ENCODE data around the gene ATIC. TPM values are rescaled to one million over a fixed set of nuclear protein-coding genes. Genes with fewer than 3 reads are reported as not detected.

The ATIC gene
- polyA plus RNA-seq, 3 donors, result 20.8 to 32.3 (median 21.6) TPM

- 93% methylated on average over 5 of the region's 9 CpGs for WGBS (ENCODE audit: insufficient coverage)
- H3K4me3 Mint-ChIP-seq, result no peak overlapping the region
Measured at GRCh38 chr2:215376103-215376780, 64.4 kb downstream of the ATIC start.

GRCh38 chr2:215377283-215377682 lies 65.4 kb downstream of the ATIC start:
- Mint-ChIP-seq H3K36me3 (no peaks in the 10 kb centered on the region), H3K27ac (no peak overlapping the region), H3K9me3 (peaks cover 0 to 10% (median 6%) of the 10 kb centered on the region in 7 donors), H3K4me1 (no peaks in the 10 kb centered on the region), H3K27me3 (ENCODE audit: low read depth in 3 of 3) (peaks cover 0 to 4% (median 0%) of the 10 kb centered on the region in 3 donors), H3K4me3 (no peak overlapping the region)
- Histone ChIP-seq H3K27me3 (ENCODE audit: control insufficient read depth in 2 of 2, insufficient read depth in 2 of 2, low read length in 2 of 2) (no peaks in the 10 kb centered on the region), H3K9me3 (replicated peaks in 1 of 2; ENCODE audit: control insufficient read depth in 1 of 2, insufficient read depth in 1 of 2, low read length in 2 of 2) (peaks cover 0 to 8% of the 10 kb centered on the region in 2 donors), H3K4me3 (replicated peaks in 1 of 3; ENCODE audit: low read depth in 2 of 3, low read length in 3 of 3) (no peak overlapping the region), H3K79me2 (ENCODE audit: insufficient read depth, low read length) (no peaks in the 10 kb centered on the region), H3K4me1 (ENCODE audit: control insufficient read depth in 1 of 2, insufficient read depth in 2 of 2, low read length in 2 of 2) (no peaks in the 10 kb centered on the region), H3K4me2 (replicated peaks; ENCODE audit: extremely low read depth, low read length, poor library complexity, severe bottlenecking) (no peak overlapping the region), H2AFZ (ENCODE audit: insufficient read depth, low read depth, low read length, poor library complexity, severe bottlenecking) (no peak overlapping the region), H3K27ac (ENCODE audit: low read depth in 1 of 2, low read length in 2 of 2) (no peak overlapping the region), H3K36me3 (replicated peaks in 1 of 2; ENCODE audit: control insufficient read depth in 1 of 2, insufficient read depth in 2 of 2, low read length in 2 of 2) (no peaks in the 10 kb centered on the region), H4K20me1 (ENCODE audit: insufficient read depth, low read length) (no peaks in the 10 kb centered on the region), H3K9ac (ENCODE audit: insufficient read depth, low read length, poor library complexity, severe bottlenecking) (no peak overlapping the region)
- 100% methylated on average over 1 of the region's 2 CpGs for WGBS (ENCODE audit: insufficient coverage)
- intact Hi-C loops (cut with micrococcal nuclease), result no loop called here
- no peak for TF ChIP-seq CTCF (IDR thresholded peaks at IDR 0.05)
- DNase-seq, result no peak

More at GRCh38 chr2:215376103-215376780, 64.4 kb downstream of the ATIC start:
- no peaks in the 10 kb centered on the region for H3K27me3 Mint-ChIP-seq (ENCODE audit: low read depth in 3 of 3)
- H3K27ac Mint-ChIP-seq, result no peak overlapping the region
- no peak for TF ChIP-seq CTCF (IDR thresholded peaks at IDR 0.05)
- Histone ChIP-seq H4K20me1 (ENCODE audit: insufficient read depth, low read length) (no peaks in the 10 kb centered on the region), H3K27ac (ENCODE audit: low read depth in 1 of 2, low read length in 2 of 2) (no peak overlapping the region), H3K36me3 (replicated peaks in 1 of 2; ENCODE audit: control insufficient read depth in 1 of 2, insufficient read depth in 2 of 2, low read length in 2 of 2) (no peaks in the 10 kb centered on the region), H3K9ac (ENCODE audit: insufficient read depth, low read length, poor library complexity, severe bottlenecking) (no peak overlapping the region), H3K4me1 (ENCODE audit: control insufficient read depth in 1 of 2, insufficient read depth in 2 of 2, low read length in 2 of 2) (no peaks in the 10 kb centered on the region), H3K4me2 (replicated peaks; ENCODE audit: extremely low read depth, low read length, poor library complexity, severe bottlenecking) (no peak overlapping the region), H3K79me2 (ENCODE audit: insufficient read depth, low read length) (no peaks in the 10 kb centered on the region), H3K27me3 (ENCODE audit: control insufficient read depth in 2 of 2, insufficient read depth in 2 of 2, low read length in 2 of 2) (no peaks in the 10 kb centered on the region), H3K4me3 (replicated peaks in 1 of 3; ENCODE audit: low read depth in 2 of 3, low read length in 3 of 3) (no peak overlapping the region), H3K9me3 (replicated peaks in 1 of 2; ENCODE audit: control insufficient read depth in 1 of 2, insufficient read depth in 1 of 2, low read length in 2 of 2) (peaks cover 0 to 8% of the 10 kb centered on the region in 2 donors), H2AFZ (ENCODE audit: insufficient read depth, low read depth, low read length, poor library complexity, severe bottlenecking) (no peak overlapping the region)
- no peak for DNase-seq
- H3K36me3 Mint-ChIP-seq, result no peaks in the 10 kb centered on the region
- H3K4me1 Mint-ChIP-seq, result no peaks in the 10 kb centered on the region
- H3K9me3 Mint-ChIP-seq, result peaks cover 0 to 12% (median 6%) of the 10 kb centered on the region in 7 donors
- intact Hi-C loops (cut with micrococcal nuclease), result no loop called here
